B cell (primary cell): ENCODE measurements around the gene ZBED4. TPM values are rescaled to one million over a fixed set of nuclear protein-coding genes. Genes with fewer than 3 reads are reported as not detected.
A peak's percentile ranks its signal among the peaks of the same experiment; 100 is the strongest.

Source experiments
- ATAC-seq: fragments of 200-7000 bp; cut with Tn5 transposase; one replicate; pipeline ENCODE4 v1.10.0; 2021; ENCODE audit warnings: low read depth, mild to moderate bottlenecking, moderate number of reproducible peaks, moderate library complexity
- CTCF ChIA-PET: fragments of 350-600 bp; sonication (Branson Sonifier 250); formaldehyde crosslinking; loops from one replicate; lab custom pipeline; 2021; ENCODE audit warnings: antibody characterized with exemption, inconsistent platforms; lab: Charles Lee
- POLR2A ChIA-PET: fragments of 350-600 bp; sonication (Branson Sonifier 250); formaldehyde crosslinking; loops from one replicate; lab custom pipeline; 2021; ENCODE audit warnings: antibody characterized with exemption; lab: Charles Lee
- DNase-seq: peaks from one replicate; pipeline ENCODE4 v3.0.0; 2013
- H2AFZ ChIP-seq: 2 replicates; pipeline ENCODE4 v1.6.1; 2012; ENCODE audit warnings: mild to moderate bottlenecking, low read depth, low read length; ENCODE audit not compliant: insufficient read depth, poor library complexity, severe bottlenecking
- H3K27ac ChIP-seq, 2 donors: 1 replicate in 1 of 2; 2 replicates in 1 of 2; pipeline ENCODE4 v1.5.1; 2012 to 2013; ENCODE audit warnings: low read length in 2 of 2, mild to moderate bottlenecking in 2 of 2, moderate library complexity in 1 of 2
- H3K27me3 ChIP-seq, 4 experiments: fragments of 200-600 bp in 1 of 4; sonication (generic) in 1 of 4; replicated peaks in 1 of 4; 1 replicate in 2 of 4; 2 replicates in 2 of 4; pipeline versions ENCODE4 v1.6.1 to v1.7.0; 2013 to 2016; ENCODE audit warnings: low read length in 3 of 4, mild to moderate bottlenecking in 2 of 4, mixed read lengths in 1 of 4, moderate library complexity in 1 of 4; ENCODE audit not compliant: insufficient read depth in 4 of 4, control insufficient read depth in 3 of 4; ENCODE audit errors: control extremely low read depth in 1 of 4
- H3K36me3 ChIP-seq, 2 experiments: replicated peaks in 1 of 2; 1 replicate in 1 of 2; 2 replicates in 1 of 2; pipeline versions ENCODE4 v1.6.1 to v1.7.1; 2013; ENCODE audit warnings: low read length in 1 of 2; ENCODE audit not compliant: insufficient read depth in 2 of 2, control insufficient read depth in 1 of 2; ENCODE audit errors: control extremely low read depth in 1 of 2, extremely low read depth in 1 of 2
- H3K4me1 ChIP-seq, 2 donors: fragments of 200-600 bp in 1 of 2; sonication (generic) in 1 of 2; 1 replicate in 1 of 2; 2 replicates in 1 of 2; pipeline versions ENCODE4 v1.5.1 to v1.6.1; 2013 to 2017; ENCODE audit warnings: low read length in 2 of 2; ENCODE audit not compliant: control insufficient read depth in 2 of 2, insufficient read depth in 2 of 2
- H3K4me2 ChIP-seq: replicated peaks from 2 replicates; pipeline ENCODE3; 2012; ENCODE audit warnings: mild to moderate bottlenecking, low read depth, low read length; ENCODE audit not compliant: poor library complexity, severe bottlenecking
- H3K4me3 ChIP-seq, 5 experiments: fragments of 200-600 bp in 1 of 5; sonication (generic) in 1 of 5; 1 replicate in 3 of 5; 2 replicates in 2 of 5; pipeline versions ENCODE4 v1.5.1 to v1.7.0; 2011 to 2016; ENCODE audit warnings: low read length in 4 of 5, mild to moderate bottlenecking in 4 of 5, low read depth in 2 of 5, control low read depth in 1 of 5, moderate library complexity in 1 of 5; ENCODE audit not compliant: insufficient read depth in 1 of 5; ENCODE audit errors: control extremely low read depth in 1 of 5, extremely low read depth in 1 of 5
- H3K79me2 ChIP-seq: fragments of 200-600 bp; sonication (generic); one replicate; pipeline ENCODE4 v1.6.0; 2016; ENCODE audit warnings: low read length; ENCODE audit not compliant: control insufficient read depth, insufficient read depth
- H3K9ac ChIP-seq: fragments of 200-600 bp; sonication (generic); 2 replicates; pipeline ENCODE4 v1.6.1; 2017; ENCODE audit warnings: mild to moderate bottlenecking, low read length, moderate library complexity
- H3K9me3 ChIP-seq, 3 donors: one replicate each; pipeline versions ENCODE4 v1.6.1 to v1.7.1; 2013; ENCODE audit warnings: low read length in 2 of 3; ENCODE audit not compliant: control insufficient read depth in 2 of 3, insufficient read depth in 1 of 3; ENCODE audit errors: control extremely low read depth in 1 of 3
- H4K20me1 ChIP-seq: 2 replicates; pipeline ENCODE4 v1.6.0; 2012; ENCODE audit warnings: mild to moderate bottlenecking, low read length; ENCODE audit not compliant: insufficient read depth, control insufficient read depth, poor library complexity, severe bottlenecking
- H3K27ac Mint-ChIP-seq: one replicate; pipeline ENCODE4 v1.8.0; 2021; ENCODE audit warnings: mixed read lengths
- H3K27me3 Mint-ChIP-seq: one replicate; pipeline ENCODE4 v1.8.0; 2021; ENCODE audit warnings: mixed read lengths
- H3K4me1 Mint-ChIP-seq: one replicate; pipeline ENCODE4 v1.8.0; 2021; ENCODE audit warnings: mixed read lengths
- H3K4me3 Mint-ChIP-seq: one replicate; pipeline ENCODE4 v1.8.0; 2021; ENCODE audit warnings: mixed read lengths
- H3K9me3 Mint-ChIP-seq: one replicate; pipeline ENCODE4 v1.8.0; 2022; ENCODE audit warnings: mixed read lengths; ENCODE audit not compliant: insufficient read depth
- CTCF ChIP-seq: fragments of 200-600 bp; IDR thresholded peaks from one replicate; pipeline ENCODE4 v1.8.0; 2022; ENCODE audit warnings: antibody characterized with exemption, mild to moderate bottlenecking
- EZH2 ChIP-seq: IDR thresholded peaks from 2 replicates; pipeline ENCODE4 v1.6.1; 2012; ENCODE audit warnings: borderline replicate concordance, low read depth, mild to moderate bottlenecking, moderate library complexity, low read length; ENCODE audit not compliant: insufficient read depth, poor library complexity, severe bottlenecking
- WGBS: methylation state at CpG from one replicate; pipeline ENCODE4 v1.1.5; 2013; ENCODE audit warnings: missing lambda C conversion rate; ENCODE audit not compliant: insufficient coverage; 5-methylcytosine and 5-hydroxymethylcytosine counted together
- intact Hi-C: fragments of 100-400 bp; cut with micrococcal nuclease; formaldehyde crosslinking; loops from one replicate; pipeline ENCODE4 v1.10.0; 2022
- polyA minus RNA-seq: library from RNA; depleted of rRNA, polyadenylated mRNA; stranded (reverse); fragments of >200 nt; gene quantifications from 2 replicates; pipeline ENCODE4 v1.2.3, GENCODE V29; 2012
- polyA plus RNA-seq: library from polyadenylated mRNA; depleted of rRNA; stranded (reverse); fragments of >200 nt; gene quantifications from 2 replicates; pipeline ENCODE4 v1.2.3, GENCODE V29; 2012
- total RNA-seq, 2 donors: library from RNA; stranded (reverse); fragments of 120-200 nt in 1 of 2; gene quantifications; 1 replicate in 1 of 2; 2 replicates in 1 of 2; pipeline versions ENCODE4 v1.2.3 to v1.2.4, GENCODE V29; 2013 to 2022

Gene ZBED4
- total RNA-seq (14.6 and 14.7 TPM in 2 replicates), polyA plus RNA-seq (5.9 and 8.0 TPM in 2 replicates), polyA minus RNA-seq (9.4 and 14.2 TPM in 2 replicates)
- 6.8 TPM for total RNA-seq (2013)

GRCh38 chr22:49852898-49853894, at the start of gene ZBED4:
TSS of gene ZBED4 (plus strand) at chr22:49853844. CDS start at chr22:49883663, 29,819 bp downstream.
- peaks cover 41% of the 10 kb centered on the region for H3K79me2 ChIP-seq
- H3K36me3 ChIP-seq: no peaks in the 10 kb centered on the region
- H3K4me1 ChIP-seq: peaks cover 31 to 44% of the 10 kb centered on the region in 2 donors
- peaks cover 16% of the 10 kb centered on the region for H3K27me3 Mint-ChIP-seq
- H3K27ac ChIP-seq: peak within 1 kb of the TSS; percentile 73 to 90
- peak within 1 kb of the TSS; percentile 87 for H3K4me3 Mint-ChIP-seq
- intact Hi-C loops: loop anchor here (1.0 to 5.0 kb wide), 5 partner anchors 15 to 339 kb away; partner anchors contain the start of genes ALG12, BRD1 and CRELD2
- H2AFZ ChIP-seq: peak within 1 kb of the TSS; percentile 96
- ChIA-PET POLR2A (interaction anchor here (1.0 kb wide), 1 partner anchor 72 kb away, joined by 4 read pairs; no protein-coding TSS in a partner anchor), CTCF (no interaction called here)
- peak within 1 kb of the TSS; percentile 95 for H3K4me2 ChIP-seq
- peak within 1 kb of the TSS; percentile 66 to 81 (median 77) for H3K4me3 ChIP-seq
- H3K9me3 Mint-ChIP-seq: no peaks in the 10 kb centered on the region
- DNase-seq (peak; percentile 99), ATAC-seq (peak; percentile 88)
- TF ChIP-seq CTCF (no peak), EZH2 (no peak)
- H3K4me1 Mint-ChIP-seq: peaks cover 43% of the 10 kb centered on the region
- peak within 1 kb of the TSS; percentile 82 for H3K9ac ChIP-seq
- H4K20me1 ChIP-seq: peaks cover 41% of the 10 kb centered on the region
- peaks cover 0 to 25% (median 14%) of the 10 kb centered on the region in 4 experiments for H3K27me3 ChIP-seq
- under 1% methylated on average over 112 of the region's 127 CpGs for WGBS
- peaks cover 0 to 9% (median 0%) of the 10 kb centered on the region in 3 donors for H3K9me3 ChIP-seq
- H3K27ac Mint-ChIP-seq: peak within 1 kb of the TSS; percentile 93
